Upper lobe of left lung (tissue), 6 donors: ENCODE data around the gene AEBP2. TPM values are rescaled to one million over a fixed set of nuclear protein-coding genes. Genes with fewer than 3 reads are reported as not detected.

ENCODE experiments used
- ATAC-seq, 2 donors: fragments of 200-7000 bp; cut with Tn5 transposase; one replicate each; pipeline ENCODE4 v1.9.1; 2022; ENCODE audit warnings: mild to moderate bottlenecking in 2 of 2, moderate library complexity in 2 of 2; ENCODE audit not compliant: low FRiP score in 2 of 2
- DNase-seq, 2 donors: peaks; one replicate each; pipeline ENCODE4 v3.0.0-alpha.2; 2019 to 2020
- H3K27ac ChIP-seq, 4 donors: fragments of 200-600 bp; sonication (generic); one replicate each; pipeline ENCODE4 v1.5.1; 2016 to 2019
- H3K27me3 ChIP-seq, 4 donors: fragments of 200-600 bp; sonication (generic); one replicate each; pipeline ENCODE4 v1.5.1; 2017 to 2019
- H3K36me3 ChIP-seq, 4 donors: fragments of 200-600 bp; sonication (generic); one replicate each; pipeline ENCODE4 v1.5.1; 2016 to 2019
- H3K4me1 ChIP-seq, 4 donors: fragments of 200-600 bp; sonication (generic); one replicate each; pipeline ENCODE4 v1.5.1; 2018 to 2019
- H3K4me3 ChIP-seq, 4 donors: fragments of 200-600 bp; sonication (generic); one replicate each; pipeline ENCODE4 v1.5.1; 2017 to 2019; ENCODE audit warnings: mild to moderate bottlenecking in 2 of 4, moderate library complexity in 1 of 4
- H3K9me3 ChIP-seq, 4 donors: fragments of 200-600 bp; sonication (generic); one replicate each; pipeline ENCODE4 v1.5.1; 2018 to 2019
- CTCF ChIP-seq, 6 experiments: fragments of 450-650 bp in 4 of 6; fragments of 200-600 bp in 2 of 6; sonication (generic) in 2 of 6; IDR thresholded peaks; one replicate each; pipeline ENCODE4 v1.5.1; 2016 to 2019; ENCODE audit warnings: antibody characterized with exemption in 6 of 6
- EP300 ChIP-seq, 4 donors: sonication (generic); formaldehyde crosslinking; IDR thresholded peaks; one replicate each; pipeline ENCODE4 v1.5.1; 2017; ENCODE audit warnings: antibody characterized with exemption in 4 of 4, control low read depth in 2 of 4
- POLR2A ChIP-seq, 4 donors: fragments of 450-650 bp; IDR thresholded peaks; one replicate each; pipeline ENCODE4 v1.5.1; 2016 to 2017; ENCODE audit warnings: antibody characterized with exemption in 4 of 4, mild to moderate bottlenecking in 2 of 4
- POLR2AphosphoS5 ChIP-seq, 2 donors: sonication (generic); formaldehyde crosslinking; IDR thresholded peaks; one replicate each; pipeline ENCODE4 v1.5.1; 2017; ENCODE audit warnings: antibody characterized with exemption in 2 of 2
- WGBS, 2 donors: methylation state at CpG; one replicate each; pipeline ENCODE4 v1.1.5; 2017 to 2018; 5-methylcytosine and 5-hydroxymethylcytosine counted together
- total RNA-seq, 6 donors: library from RNA; depleted of rRNA in 4 of 6; stranded (reverse); fragments of >200 nt in 4 of 6; gene quantifications; one replicate each; pipeline versions ENCODE4 v1.1.0 to v1.2.1, GENCODE V29; 2016 to 2021
- donor health status: DM: no; HTN: no; CAD: no; lungs with moderate emphysema.
- donor health status: DM: no; HTN: yes; CAD: no; lungs with severe emphysema.

Gene AEBP2
- total RNA-seq, 6 donors from 2014 or later: 27.7 to 73.9 (median 40.6) TPM

GRCh38 chr12:19404242-19404880, 34.9 kb upstream of the AEBP2 start:
- Histone ChIP-seq H3K36me3 (no peaks in the 10 kb centered on the region), H3K4me3 (no peak overlapping the region), H3K27me3 (no peaks in the 10 kb centered on the region), H3K4me1 (peaks cover 0 to 3% (median 0%) of the 10 kb centered on the region in 4 donors), H3K27ac (no peak overlapping the region), H3K9me3 (no peaks in the 10 kb centered on the region)
- ATAC-seq (no peak), DNase-seq (no peak)
- 89 to 93% methylated on average over 16 of the region's 16 CpGs for WGBS, 2 donors
- TF ChIP-seq EP300 (IDR thresholded peaks at IDR 0.05): no peak
- no peak for TF ChIP-seq POLR2A (IDR thresholded peaks at IDR 0.05)
- no peak for TF ChIP-seq POLR2AphosphoS5 (IDR thresholded peaks at IDR 0.05)
- TF ChIP-seq CTCF (IDR thresholded peaks at IDR 0.05): no peak

GRCh38 chr12:19409376-19409775, 29.9 kb upstream of the AEBP2 start:
- Histone ChIP-seq H3K27ac (no peak overlapping the region), H3K4me3 (no peak overlapping the region), H3K9me3 (no peaks in the 10 kb centered on the region), H3K27me3 (no peaks in the 10 kb centered on the region), H3K4me1 (peaks cover 0 to 12% (median 0%) of the 10 kb centered on the region in 4 donors), H3K36me3 (no peaks in the 10 kb centered on the region)
- DNase-seq (no peak), ATAC-seq (no peak)
- TF ChIP-seq EP300 (IDR thresholded peaks at IDR 0.05) (no peak), CTCF (IDR thresholded peaks at IDR 0.05) (no peak), POLR2A (IDR thresholded peaks at IDR 0.05) (no peak), POLR2AphosphoS5 (IDR thresholded peaks at IDR 0.05) (no peak)
- WGBS, 2 donors: 25 to 32% methylated on average over 3 of the region's 3 CpGs

DNA sequence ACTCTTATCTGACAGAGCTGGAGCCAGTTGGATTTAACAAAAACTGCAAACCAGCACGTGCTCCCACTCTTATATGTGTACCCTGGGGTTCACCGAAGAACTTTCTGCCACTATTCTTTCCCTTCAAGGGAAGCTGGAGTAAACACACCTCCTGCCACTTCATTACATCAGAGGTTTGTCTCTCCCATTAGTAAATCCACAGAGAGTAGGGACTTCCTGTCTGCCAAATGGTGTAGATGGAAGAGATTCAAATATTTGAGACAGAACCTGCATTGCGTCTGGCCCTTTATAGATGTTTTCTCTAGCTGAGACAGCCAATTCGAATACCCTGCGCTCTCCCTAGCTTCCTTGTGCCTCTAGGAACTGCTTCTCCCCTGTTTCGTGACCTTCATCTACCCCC, 29.1 kb upstream of the AEBP2 start:
- H3K9me3 ChIP-seq: no peaks in the 10 kb centered on the region
- H3K4me3 ChIP-seq: no peak overlapping the region
- H3K27ac ChIP-seq: no peak overlapping the region
- ATAC-seq (no peak), DNase-seq (no peak)
- no peak for TF ChIP-seq POLR2AphosphoS5 (IDR thresholded peaks at IDR 0.05)
- TF ChIP-seq CTCF (IDR thresholded peaks at IDR 0.05): no peak
- no peak for TF ChIP-seq POLR2A (IDR thresholded peaks at IDR 0.05)
- TF ChIP-seq EP300 (IDR thresholded peaks at IDR 0.05): no peak
- no peaks in the 10 kb centered on the region for H3K36me3 ChIP-seq
- no peaks in the 10 kb centered on the region for H3K27me3 ChIP-seq
- peaks cover 0 to 12% (median 0%) of the 10 kb centered on the region in 4 donors for H3K4me1 ChIP-seq
- WGBS, 2 donors: 43 to 46% methylated on average over 6 of the region's 6 CpGs

GRCh38 chr12:19410629-19411185, 28.6 kb upstream of the AEBP2 start:
- no peak overlapping the region for H3K27ac ChIP-seq
- 55 to 64% methylated on average over 7 of the region's 7 CpGs for WGBS, 2 donors

More at GRCh38 chr12:19410629-19411185, 28.6 kb upstream of the AEBP2 start:
- H3K4me1 ChIP-seq: peaks cover 0 to 12% (median 0%) of the 10 kb centered on the region in 4 donors
- TF ChIP-seq CTCF (IDR thresholded peaks at IDR 0.05): no peak
- no peak for TF ChIP-seq POLR2AphosphoS5 (IDR thresholded peaks at IDR 0.05)
- no peak for TF ChIP-seq EP300 (IDR thresholded peaks at IDR 0.05)
- no peak for TF ChIP-seq POLR2A (IDR thresholded peaks at IDR 0.05)
- no peak overlapping the region for H3K4me3 ChIP-seq
- no peaks in the 10 kb centered on the region for H3K9me3 ChIP-seq
- ATAC-seq (no peak), DNase-seq (no peak)
- H3K27me3 ChIP-seq: no peaks in the 10 kb centered on the region
- H3K36me3 ChIP-seq: no peaks in the 10 kb centered on the region
